ENCODE results near the gene TLR5.
"Not testable (repeated sequence)": the region's sequence is repeated elsewhere in the genome, so short reads cannot be mapped to it uniquely, and the experiment has no call there.

Gene TLR5, protein sequence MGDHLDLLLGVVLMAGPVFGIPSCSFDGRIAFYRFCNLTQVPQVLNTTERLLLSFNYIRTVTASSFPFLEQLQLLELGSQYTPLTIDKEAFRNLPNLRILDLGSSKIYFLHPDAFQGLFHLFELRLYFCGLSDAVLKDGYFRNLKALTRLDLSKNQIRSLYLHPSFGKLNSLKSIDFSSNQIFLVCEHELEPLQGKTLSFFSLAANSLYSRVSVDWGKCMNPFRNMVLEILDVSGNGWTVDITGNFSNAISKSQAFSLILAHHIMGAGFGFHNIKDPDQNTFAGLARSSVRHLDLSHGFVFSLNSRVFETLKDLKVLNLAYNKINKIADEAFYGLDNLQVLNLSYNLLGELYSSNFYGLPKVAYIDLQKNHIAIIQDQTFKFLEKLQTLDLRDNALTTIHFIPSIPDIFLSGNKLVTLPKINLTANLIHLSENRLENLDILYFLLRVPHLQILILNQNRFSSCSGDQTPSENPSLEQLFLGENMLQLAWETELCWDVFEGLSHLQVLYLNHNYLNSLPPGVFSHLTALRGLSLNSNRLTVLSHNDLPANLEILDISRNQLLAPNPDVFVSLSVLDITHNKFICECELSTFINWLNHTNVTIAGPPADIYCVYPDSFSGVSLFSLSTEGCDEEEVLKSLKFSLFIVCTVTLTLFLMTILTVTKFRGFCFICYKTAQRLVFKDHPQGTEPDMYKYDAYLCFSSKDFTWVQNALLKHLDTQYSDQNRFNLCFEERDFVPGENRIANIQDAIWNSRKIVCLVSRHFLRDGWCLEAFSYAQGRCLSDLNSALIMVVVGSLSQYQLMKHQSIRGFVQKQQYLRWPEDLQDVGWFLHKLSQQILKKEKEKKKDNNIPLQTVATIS

DNA sequence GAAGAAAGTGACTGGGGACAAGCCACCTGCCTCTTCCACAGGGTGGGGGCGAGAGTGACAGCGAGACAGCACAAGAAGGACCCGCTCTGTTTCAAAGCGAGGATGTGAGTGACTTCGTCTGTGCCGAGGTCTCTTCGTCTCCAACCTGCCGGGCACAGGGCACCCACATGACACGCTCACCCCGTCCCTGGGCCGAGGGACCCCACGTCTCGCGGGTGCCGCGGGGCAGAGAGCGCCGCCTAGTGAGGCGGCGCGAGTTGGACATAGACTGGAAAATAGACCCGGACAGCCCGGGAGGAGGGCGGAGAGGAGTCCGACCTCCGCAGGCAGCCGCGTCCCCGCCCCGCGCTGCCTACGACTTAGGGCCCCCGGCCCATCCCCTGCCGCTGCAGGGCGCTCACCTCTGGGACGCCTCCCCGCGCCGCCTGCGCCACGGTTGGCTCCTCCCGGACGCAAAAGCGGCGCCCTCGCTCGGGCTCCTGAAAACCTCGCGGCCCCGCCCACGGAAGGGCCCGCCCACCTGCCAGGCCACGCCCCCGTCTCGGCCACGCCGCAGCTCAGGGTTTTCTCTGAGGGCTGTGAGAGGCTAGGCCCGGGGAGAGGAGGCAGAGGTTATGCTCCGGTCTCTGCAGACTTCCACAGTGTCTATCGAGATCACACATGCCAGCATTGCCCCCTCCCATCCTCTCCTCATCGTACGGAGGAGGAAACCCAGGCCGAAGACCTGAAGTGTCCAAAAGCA lies at the start of gene TLR5:
TLR5 (minus strand) TSS at position 454 of the 742 bp plus-strand sequence. CDS start 30,217 bp downstream, outside the sequence.
- peak; percentile 88 for DNase-seq

DNA sequence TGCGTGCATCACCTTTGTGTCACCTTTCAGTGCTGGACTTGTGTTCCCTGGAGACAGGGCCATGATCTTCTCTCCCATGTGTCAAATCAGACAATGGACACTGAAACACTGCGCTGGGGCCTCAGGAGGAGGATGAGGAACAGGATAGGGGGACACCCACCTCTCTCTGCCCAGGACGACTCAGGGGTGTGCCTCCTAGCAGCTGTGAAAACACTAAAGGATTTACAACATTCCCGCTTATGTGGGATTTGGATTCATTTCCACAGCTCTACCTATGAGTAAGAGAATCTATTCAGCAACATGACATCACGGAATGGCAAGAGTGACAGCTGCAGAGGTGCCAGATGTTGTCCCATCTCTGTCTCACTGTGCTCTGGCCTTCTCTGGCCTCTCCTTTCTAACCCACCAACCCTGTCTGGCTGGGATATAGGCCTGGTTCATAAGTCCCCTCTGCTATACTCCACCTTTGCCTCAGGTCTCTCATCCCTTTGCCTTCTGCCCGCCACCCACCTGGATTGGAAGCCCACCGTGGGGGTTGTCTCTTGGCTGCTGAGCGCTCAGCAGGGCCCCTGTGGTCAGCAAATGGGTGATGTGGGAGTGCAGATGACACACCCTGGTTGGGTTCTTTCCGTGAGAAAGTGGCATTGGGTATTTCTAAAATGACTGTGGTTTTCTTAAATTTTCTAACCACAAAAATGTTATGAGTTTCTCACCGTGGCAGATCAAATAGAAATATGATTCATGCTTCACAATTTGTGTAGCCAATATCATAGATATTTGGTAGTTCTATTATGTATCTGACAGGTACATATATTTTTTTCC lies 47.1 kb upstream of the TLR5 start:
- no peak for DNase-seq

DNA sequence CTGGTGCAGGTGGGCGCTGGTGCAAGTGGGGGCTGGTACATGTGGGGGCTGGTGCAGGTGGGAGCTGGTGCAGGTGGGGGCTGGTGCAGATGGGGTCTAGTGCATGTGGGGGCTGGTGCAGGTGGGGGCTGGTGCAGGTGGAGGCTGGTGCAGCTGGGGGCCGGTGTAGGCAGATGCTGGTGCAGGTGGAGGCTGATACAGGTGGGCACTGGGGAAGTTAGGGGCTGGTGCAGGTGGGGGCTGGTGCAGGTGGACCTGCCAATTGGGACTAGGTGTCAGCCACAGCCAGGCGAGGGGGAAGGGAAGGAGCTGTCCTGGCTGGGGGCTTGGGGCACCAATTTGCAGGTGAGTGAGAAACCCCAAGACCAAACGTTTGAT lies 46.5 kb upstream of the TLR5 start:
- DNase-seq: no peak

DNA sequence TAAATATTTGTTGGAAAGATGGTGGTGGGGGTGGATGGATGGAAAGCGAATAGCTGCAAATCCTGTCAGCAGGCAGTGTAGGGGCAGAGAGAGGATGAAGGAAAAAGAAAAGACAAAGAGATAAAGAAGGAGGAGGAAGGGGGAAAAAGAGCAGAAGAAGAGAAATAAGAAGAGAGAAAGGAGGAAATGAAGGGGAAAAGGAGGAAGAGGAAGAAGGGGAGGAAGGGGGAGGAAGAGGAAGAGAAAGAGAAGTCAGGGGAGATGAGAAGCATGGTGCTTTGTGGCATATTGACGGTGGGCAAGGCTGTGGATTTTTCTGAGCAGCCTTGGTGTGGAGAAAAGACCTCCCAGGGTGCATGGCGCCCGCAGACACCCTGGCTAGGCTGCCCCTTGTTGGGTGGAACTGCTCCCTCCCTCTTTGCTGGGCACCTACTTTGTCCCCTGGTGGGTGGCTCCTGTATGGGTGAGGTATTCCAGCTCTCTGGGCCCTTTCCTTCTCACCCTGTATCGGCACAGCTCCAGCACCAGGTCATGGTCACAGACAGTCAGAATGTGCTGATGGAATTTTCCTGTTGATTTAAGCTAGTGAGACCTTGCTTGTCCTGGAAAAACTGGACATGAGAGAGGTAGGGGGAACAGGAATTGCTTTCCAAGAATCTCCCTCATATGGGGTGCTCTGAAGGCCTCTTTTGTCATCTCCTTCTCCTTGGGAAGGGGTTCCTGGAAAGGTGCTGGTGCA lies 45.7 kb upstream of the TLR5 start:
- no peak for DNase-seq

DNA sequence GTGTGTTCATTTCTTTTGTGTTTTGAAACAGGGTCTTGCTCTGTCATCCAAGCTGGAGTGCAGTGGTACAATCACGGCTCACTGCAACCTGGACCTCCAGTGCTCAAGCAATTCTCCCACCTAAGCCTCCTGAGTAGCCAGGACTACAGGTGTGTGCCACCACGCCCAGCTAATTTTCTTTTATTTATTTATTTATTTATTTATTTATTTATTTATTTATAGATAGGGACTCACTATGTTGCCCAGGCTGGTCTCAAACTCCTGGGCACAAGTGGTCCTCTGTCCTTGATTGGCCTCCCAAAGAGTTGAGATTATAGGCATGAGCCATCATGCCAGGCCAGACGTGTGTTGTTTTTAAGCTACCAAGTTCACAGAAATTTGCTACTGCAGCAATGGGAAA lies 43.8 kb upstream of the TLR5 start:
- DNase-seq: no peak

DNA sequence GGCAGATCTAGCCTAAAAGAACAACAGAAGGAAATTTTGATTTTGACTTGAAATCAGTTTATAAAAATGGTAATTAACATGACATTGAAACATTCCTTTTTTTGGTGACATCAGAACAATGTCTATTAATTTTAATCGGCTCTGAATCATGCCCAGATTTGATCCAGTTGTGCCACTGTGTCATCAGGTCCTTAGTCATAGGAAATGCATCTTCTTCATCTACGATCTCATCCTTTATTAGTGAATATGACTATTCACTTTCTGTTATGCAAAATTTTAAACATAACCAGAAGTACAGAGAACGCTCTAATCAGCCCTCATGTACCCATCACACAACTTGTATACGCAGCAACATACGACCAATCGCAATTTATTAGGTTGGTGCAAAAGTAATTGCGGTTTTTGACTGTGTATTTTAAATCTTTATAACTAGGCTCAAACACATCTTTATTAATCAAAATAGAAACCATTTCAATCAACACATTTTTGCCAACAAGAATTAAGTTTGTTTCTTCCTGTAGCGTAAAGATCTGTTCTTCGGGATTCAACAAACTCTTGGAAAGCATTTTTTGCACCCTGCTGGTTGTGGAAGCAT lies 40.3 kb upstream of the TLR5 start:
- no peak for DNase-seq

DNA sequence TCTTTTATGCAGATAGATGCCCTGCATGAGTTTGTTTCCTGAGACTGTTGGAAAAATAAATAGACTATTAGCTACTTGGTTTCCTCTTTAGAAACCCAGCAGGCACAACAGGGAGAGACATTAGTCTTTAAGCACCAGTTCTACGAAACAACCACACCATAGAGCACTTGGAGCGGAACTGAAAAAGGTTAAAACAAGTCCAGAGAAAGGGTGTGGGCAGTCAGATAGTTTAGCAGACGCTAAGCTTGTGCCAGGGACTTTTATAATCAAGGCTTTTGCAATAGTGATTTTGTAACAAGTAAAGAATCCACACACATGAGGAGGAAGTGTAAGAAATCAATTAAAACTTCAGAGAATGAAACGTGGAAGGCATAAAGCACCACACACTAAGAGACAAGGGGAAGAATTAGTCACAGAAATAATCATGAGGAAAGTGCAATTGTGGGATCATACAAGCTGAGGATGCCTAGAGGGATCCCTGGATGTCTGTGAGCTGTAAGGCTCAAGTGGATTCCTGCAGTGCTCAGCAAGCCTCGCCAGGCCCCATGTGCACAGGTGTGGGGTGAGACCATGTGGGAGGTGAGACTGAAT lies 37.8 kb upstream of the TLR5 start:
- DNase-seq: no peak

DNA sequence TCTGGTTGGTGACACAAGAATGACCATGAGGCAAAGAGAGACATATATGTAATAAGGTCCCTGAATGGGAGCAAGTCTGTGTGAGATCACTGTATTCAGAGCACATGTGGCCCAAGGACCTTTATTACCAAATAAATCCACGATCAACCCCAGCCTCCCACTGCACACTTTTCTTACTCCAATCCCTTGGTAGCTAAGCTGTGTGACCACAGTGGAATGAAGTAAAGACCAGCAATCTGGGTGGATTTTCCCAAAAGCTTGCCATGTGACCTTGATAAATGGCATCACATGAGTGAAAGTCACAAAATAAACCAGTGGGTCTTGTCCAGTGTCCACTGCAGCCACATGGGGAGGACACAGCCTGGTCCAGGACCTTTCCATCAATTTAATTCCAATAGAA lies 36.7 kb upstream of the TLR5 start:
- DNase-seq: no peak

DNA sequence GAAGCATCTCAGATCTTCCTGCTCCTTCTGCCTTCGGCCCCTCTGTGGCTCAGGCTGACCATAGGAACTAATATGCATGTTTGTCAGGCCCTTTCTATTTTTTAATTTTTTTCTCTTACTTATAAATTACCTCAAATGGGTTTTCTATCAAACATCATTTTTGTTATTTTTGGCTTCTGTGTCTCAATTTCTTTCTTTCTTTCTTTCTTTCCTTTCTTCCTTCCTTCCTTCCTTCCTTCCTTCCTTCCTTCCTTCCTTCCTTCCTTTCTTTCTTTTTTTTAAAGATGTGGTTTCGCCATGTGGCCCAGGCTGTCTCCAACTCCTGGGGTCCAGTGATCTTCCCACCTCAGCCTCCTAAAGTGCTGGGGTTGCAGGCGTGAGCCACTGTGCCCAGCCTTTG lies 36.2 kb upstream of the TLR5 start:
- DNase-seq: no peak

DNA sequence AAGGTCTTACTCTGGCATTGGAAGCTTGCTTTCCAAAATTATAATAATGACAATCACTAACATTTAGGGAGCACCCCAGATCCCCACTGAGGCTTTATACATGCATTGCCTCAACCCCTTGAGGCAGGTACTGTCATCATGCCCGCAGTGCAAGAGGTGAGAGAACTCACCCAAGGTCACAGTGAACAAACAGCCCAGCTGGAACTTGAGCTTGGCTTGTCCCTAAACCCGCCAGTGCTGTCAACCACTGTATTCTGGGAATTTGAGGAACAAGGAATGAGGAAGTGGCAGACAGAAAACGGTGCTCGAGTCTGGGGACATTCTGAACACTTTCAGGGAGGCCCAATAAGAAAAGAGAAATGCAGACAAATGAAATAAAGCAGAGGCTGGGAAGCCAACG lies 34.6 kb upstream of the TLR5 start:
- no peak for DNase-seq

DNA sequence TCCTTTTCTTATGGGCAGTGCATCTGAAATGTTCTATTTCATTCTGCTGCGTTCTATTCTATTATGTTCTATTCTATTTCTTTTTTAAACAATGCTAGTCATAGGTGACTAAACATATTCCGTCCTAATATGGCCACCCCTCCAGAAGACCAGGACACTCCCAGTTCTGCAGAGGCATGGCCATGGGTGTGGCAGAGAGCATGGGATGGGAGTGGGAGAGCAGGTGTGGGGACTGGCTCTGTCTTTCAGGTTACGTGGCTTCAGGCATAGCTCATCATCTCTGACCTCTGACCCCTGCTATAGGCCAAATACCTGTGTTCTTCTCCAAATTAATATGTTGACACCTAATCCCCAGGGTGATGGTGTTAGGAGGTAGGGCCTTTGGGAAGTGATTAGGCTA lies 33.4 kb upstream of the TLR5 start:
- DNase-seq: no peak

DNA sequence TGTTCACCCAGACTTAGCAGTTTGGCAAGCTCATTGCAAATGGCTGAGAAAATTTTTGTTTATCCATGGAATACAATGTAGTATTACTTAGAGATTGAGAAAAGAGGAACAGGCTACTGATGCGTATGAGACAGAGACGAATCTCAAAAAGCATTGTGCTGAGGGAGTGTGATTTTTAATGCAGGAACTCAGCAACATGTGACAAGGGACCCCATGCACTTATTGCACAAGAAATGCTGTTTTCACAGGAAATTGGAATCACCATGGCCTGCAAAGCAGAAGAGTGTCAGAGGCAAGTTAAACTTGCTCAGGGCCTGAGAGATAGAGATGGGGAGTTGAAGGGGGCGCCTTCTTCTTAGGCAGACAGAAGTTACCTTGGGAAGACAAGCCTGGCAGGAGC lies 32.6 kb upstream of the TLR5 start:
- DNase-seq: no peak

DNA sequence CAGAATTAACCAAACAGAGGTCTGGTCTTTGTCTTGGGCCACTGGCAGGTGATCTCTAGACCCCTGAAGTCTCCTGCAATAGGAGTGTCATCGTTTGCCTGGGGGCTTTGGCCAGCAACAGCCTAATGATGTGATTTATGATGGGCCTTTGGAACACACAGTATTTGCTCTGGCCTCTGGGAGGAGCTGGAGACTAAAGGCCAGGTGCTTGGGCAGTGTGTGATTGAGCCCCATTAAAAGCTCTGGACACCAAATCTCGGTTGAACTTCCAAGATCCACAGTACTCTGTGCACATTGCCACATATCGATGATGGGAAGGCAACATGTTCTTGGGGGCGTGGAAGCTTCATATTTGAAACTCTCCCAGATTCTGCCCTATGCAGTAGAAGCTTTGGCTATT lies 32.0 kb upstream of the TLR5 start:
- no peak for DNase-seq

DNA sequence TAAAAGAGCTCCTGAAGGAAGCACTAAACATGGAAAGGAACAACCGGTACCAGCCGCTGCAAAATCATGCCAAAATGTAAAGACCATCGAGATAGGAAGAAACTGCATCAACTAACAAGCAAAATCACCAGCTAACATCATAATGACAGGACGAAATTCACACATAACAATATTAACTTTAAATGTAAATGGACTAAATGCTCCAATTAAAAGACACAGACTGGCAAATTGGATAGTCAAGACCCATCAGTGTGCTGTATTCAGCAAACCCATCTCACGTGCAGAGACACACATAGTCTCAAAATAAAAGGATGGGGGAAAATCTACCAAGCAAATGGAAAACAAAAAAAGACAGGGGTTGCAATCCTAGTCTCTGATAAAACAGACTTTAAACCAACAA lies 26.4 kb upstream of the TLR5 start:
- DNase-seq: not testable (repeated sequence)

DNA sequence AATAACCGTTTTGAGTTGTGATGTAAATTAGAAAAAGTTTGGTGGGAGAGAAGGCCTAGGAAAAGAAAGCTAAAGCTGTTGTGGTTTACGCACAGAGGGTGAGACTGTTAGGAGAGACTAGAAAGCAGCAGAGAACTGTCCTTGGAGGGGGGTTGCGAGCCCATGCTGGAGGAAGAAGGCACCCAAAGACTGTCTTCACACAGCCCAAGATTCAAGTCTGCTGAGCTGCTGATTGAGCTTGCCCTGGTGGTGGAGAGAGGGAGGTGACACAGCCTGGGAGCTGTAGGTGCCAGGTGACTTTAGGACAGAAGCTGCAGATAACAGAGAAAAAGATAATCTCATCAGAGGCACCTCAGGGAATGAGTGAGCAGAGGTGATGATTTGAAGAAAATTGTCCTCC lies 18.3 kb upstream of the TLR5 start:
- no peak for DNase-seq

DNA sequence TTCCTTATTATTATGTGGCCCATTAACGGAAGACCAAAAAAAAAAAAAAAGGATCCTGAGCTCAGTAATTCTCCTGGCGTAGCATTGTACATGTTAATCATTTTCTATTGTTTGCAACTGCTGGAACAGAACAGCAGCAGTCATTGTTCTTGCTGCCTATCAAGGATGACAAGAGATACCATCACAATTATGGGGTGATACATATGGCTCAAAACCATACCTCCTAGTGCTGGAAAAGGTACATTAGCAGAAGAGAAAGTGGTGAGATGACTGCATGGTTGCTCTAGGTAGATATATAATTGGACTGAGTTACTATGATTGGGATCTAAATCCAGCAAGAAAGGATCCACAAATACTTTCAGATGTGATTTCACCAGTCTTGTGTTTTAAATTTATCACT lies 13.3 kb upstream of the TLR5 start:
- no peak for DNase-seq

DNA sequence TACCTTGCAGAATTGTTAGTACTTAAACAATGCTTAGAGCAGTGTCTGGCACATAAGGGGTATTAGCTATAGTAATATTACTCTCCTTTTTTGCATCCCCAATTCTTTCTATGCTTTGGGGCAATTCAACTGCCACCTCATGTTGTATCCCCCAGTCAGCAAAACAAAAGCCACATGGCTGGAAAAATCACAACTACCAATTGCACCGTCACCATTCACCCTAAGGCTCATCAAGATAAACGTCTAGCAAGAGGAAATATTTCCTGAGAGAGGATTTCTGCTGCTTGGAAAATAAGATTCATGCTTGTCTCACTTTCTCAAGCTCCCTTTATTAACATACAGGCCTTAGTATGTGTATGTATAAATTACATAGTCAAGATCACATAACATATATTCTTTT lies 12.1 kb upstream of the TLR5 start:
- DNase-seq: no peak

DNA sequence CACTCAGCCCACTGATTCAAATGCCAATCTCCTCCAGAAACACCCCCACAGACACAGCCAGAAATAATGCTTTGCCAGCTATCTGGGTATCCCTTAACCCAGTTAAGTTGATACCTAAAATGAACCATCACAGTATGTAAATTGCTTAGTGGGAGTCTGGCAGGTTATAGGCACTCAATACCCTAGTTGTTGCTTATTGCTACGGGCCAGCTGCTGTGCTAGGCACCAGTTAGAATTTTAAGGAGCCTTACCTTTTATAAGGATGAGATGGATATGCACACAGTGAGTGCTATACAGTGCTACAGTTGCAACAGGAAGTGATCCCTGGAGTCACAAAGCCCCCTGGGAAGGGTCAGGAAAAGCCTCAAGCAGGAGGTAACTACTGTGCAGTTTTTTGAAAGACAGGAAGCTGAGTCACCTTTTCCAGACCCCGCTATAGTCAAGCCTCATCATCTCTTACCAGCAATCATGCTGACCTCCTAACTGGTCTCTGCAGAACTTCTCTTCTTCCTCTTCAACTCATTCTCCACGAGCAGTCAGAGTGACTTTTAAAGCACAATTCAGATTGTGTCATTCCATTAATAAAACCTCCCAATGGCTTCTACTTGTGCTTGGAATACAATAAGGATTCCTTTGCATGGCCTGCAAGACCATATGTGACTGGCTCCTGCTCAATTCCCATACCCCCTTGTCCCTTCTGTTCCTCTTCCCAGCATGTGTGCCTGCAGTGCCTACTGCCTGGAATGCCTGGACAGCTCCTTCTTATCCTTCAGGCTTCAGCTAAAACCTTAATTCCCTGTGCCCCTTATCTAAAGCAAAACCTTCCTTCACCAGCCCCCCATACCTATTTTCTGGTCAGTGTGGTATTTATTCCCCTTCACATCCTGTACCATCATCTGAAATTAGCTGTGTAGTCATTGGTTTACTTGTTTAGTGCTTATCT lies 10.4 kb upstream of the TLR5 start:
- no peak for DNase-seq

DNA sequence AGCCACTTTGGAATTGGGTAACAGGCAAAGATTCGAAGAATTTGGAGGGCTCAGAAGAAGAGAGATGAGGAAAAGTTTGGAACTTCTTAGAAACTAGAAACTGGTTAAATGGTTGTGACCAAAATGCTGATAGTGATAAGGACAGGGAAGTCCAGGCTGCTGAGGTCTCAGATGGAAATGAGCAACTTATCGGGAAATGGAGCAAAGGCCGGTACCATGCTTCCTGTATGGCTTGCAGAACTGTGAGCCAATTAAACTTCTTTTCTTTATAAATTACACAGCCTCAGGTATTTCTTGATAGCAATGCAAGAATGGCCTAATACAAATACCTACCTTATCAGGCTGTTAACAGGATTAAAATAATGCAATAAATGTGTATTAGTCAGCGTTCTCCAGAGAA lies 9.4 kb upstream of the TLR5 start:
- no peak for DNase-seq

DNA sequence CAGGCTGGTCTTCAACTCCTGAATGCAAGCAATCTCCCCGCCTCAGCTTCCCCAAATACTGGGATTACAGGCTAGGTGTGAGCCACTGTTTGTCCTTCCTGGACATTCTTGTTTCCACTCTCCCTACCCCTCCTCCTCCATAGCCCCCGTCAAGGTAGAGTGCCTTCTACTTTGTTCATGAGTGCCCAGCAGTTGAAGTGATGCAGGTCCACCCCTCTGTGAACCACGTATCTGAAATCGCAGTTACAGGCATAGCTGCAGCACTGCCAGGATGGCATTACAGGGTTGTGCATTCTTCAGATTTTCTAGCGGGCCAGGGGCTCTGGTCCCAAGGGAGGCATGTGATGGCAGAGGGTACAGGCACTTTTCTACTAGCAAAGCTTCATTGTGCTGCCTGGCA lies 7.4 kb upstream of the TLR5 start:
- no peak for DNase-seq
